SU-DHL-6 (cell line): Measurements from ENCODE around the gene CRTC2.

Experiments
- CTCF ChIP-seq: fragments of 200-600 bp; sonication (generic); IDR thresholded peaks from one replicate; pipeline ENCODE4 v1.5.1; 2017; ENCODE audit warnings: antibody characterized with exemption, mild to moderate bottlenecking, low read length, moderate library complexity; ENCODE audit not compliant: insufficient read depth, poor library complexity, severe bottlenecking
- EZH2phosphoT487 ChIP-seq: fragments of 200-600 bp; sonication (generic), shearing (Covaris generic); conservative IDR thresholded peaks from 2 replicates; pipeline ENCODE4 v1.6.1; 2018; ENCODE audit warnings: mild to moderate bottlenecking, antibody characterized with exemption, low read length, moderate library complexity, mixed read lengths

GRCh38 chr1:153968972-153969371, 10.6 kb upstream of the CRTC2 start:
- TF ChIP-seq EZH2phosphoT487 = no peak
- TF ChIP-seq CTCF = no peak
